Smooth muscle cell (in vitro differentiated cells): Measurements from ENCODE around the gene ETFBKMT. TPM values are rescaled to one million over a fixed set of nuclear protein-coding genes. Genes with fewer than 3 reads are reported as not detected.
"Not testable (repeated sequence)": the region's sequence is repeated elsewhere in the genome, so short reads cannot be mapped to it uniquely, and the experiment has no call there.

ENCODE experiments used
- DNase-seq: peaks from one replicate; lab custom pipeline; 2025; ENCODE audit not compliant: unreplicated experiment; lab: John Stamatoyannopoulos, UW
- H2AFZ ChIP-seq: fragments of 200-600 bp; sonication (generic); 2 replicates; pipeline ENCODE4 v1.6.0; 2016; ENCODE audit warnings: antibody characterized with exemption, low read depth, mild to moderate bottlenecking
- H3F3A ChIP-seq: fragments of 200-600 bp; sonication (generic); 2 replicates; pipeline ENCODE4 v1.6.0; 2017; ENCODE audit warnings: antibody characterized with exemption, low read depth
- H3K27ac ChIP-seq: fragments of 200-600 bp; sonication (generic); 2 replicates; pipeline ENCODE4 v1.5.1; 2016; ENCODE audit warnings: low read depth, mild to moderate bottlenecking
- H3K27me3 ChIP-seq: fragments of 200-600 bp; sonication (generic); 2 replicates; pipeline ENCODE4 v1.6.1; 2016; ENCODE audit warnings: low read depth, mild to moderate bottlenecking
- H3K36me3 ChIP-seq: fragments of 200-600 bp; sonication (generic); 2 replicates; pipeline ENCODE4 v1.5.1; 2016; ENCODE audit warnings: low read depth
- H3K4me1 ChIP-seq: fragments of 200-600 bp; sonication (generic); 2 replicates; pipeline ENCODE4 v1.5.1; 2016; ENCODE audit warnings: low read depth
- H3K4me2 ChIP-seq: fragments of 200-600 bp; sonication (generic); 2 replicates; pipeline ENCODE4 v1.6.0; 2016; ENCODE audit warnings: mild to moderate bottlenecking
- H3K4me3 ChIP-seq: fragments of 200-600 bp; sonication (generic); 2 replicates; pipeline ENCODE4 v1.5.1; 2016; ENCODE audit warnings: mild to moderate bottlenecking
- H3K79me2 ChIP-seq: fragments of 200-600 bp; sonication (generic); 2 replicates; pipeline ENCODE4 v1.6.0; 2016; ENCODE audit warnings: low read depth, mild to moderate bottlenecking
- H3K9ac ChIP-seq: fragments of 200-600 bp; sonication (generic); 2 replicates; pipeline ENCODE4 v1.6.0; 2016; ENCODE audit warnings: low read depth
- H3K9me3 ChIP-seq: fragments of 200-600 bp; sonication (generic); replicated peaks from 2 replicates; pipeline ENCODE4 v1.5.1; 2016; ENCODE audit warnings: low read depth
- H4K20me1 ChIP-seq: fragments of 200-600 bp; sonication (generic); 2 replicates; pipeline ENCODE4 v1.6.0; 2016; ENCODE audit warnings: low read depth
- CTCF ChIP-seq: fragments of 200-600 bp; sonication (generic); IDR thresholded peaks from 2 replicates; pipeline ENCODE4 v1.5.1; 2017; ENCODE audit warnings: borderline replicate concordance, mild to moderate bottlenecking, antibody characterized with exemption; ENCODE audit not compliant: insufficient read depth, poor library complexity, severe bottlenecking
- WGBS: methylation state at CpG from one replicate; pipeline ENCODE4 v1.1.7; 2016; ENCODE audit warnings: low lambda C conversion rate; 5-methylcytosine and 5-hydroxymethylcytosine counted together
- polyA plus RNA-seq: library from polyadenylated mRNA; unstranded; fragments of >200 nt; fragmentation: Nextera tagmentation; extraction: Ambion mirVana; gene quantifications from 2 replicates; pipeline ENCODE4 v1.2.1, GENCODE V29; 2016
- total RNA-seq: library from RNA; depleted of rRNA; stranded (reverse); fragments of >200 nt; gene quantifications from 2 replicates; pipeline ENCODE4 v1.2.3, GENCODE V29; 2014

ETFBKMT gene
- total and polyA plus RNA-seq, 2 experiments from 2014 or later = 1.7 to 2.2 TPM

GRCh38 chr12:31664038-31664437 lies 4.5 kb downstream of the ETFBKMT start:
- DNase-seq = no peak
- Histone ChIP-seq H3K9ac (no peak overlapping the region), H3K4me2 (no peak overlapping the region), H3K27me3 (no peaks in the 10 kb centered on the region), H3K27ac (no peak overlapping the region), H3K36me3 (peaks cover 4% of the 10 kb centered on the region), H2AFZ (no peak overlapping the region), H3F3A (no peaks in the 10 kb centered on the region), H4K20me1 (no peaks in the 10 kb centered on the region), H3K79me2 (no peaks in the 10 kb centered on the region), H3K4me1 (no peaks in the 10 kb centered on the region), H3K4me3 (no peak overlapping the region), H3K9me3 (peaks cover 6% of the 10 kb centered on the region)
- WGBS = 93% methylated on average over 6 of the region's 6 CpGs
- no peak for TF ChIP-seq CTCF

DNA sequence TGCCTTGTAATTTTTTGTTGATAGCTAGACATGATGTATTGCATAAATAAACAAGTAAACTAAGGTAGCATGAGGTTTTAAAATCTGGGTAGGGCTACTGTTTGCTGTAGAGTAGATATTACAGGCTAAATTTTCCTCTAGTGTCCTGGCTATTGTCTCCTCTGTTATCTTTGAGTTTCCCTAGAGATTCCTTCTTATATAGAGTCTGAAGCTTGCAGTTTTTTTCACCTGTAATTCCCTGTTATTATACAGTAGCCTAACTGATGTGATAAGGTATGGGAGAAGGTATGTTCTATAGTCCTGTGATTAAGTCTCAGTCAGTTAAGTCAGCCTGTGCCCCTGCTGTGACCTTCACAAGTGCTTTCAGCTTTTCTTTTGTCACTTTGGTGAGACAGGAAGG lies 9.5 kb downstream of the ETFBKMT start:
- Histone ChIP-seq H3K9ac (no peak overlapping the region), H3K27me3 (no peaks in the 10 kb centered on the region), H3K36me3 (peaks cover 4% of the 10 kb centered on the region), H3K9me3 (peaks cover 9% of the 10 kb centered on the region), H3F3A (no peaks in the 10 kb centered on the region), H3K4me1 (no peaks in the 10 kb centered on the region), H3K4me3 (no peak overlapping the region), H2AFZ (no peak overlapping the region), H4K20me1 (no peaks in the 10 kb centered on the region), H3K27ac (no peak overlapping the region), H3K79me2 (no peaks in the 10 kb centered on the region), H3K4me2 (no peak overlapping the region)
- no peak for TF ChIP-seq CTCF
- DNase-seq = no peak

GRCh38 chr12:31669582-31669981 lies 10.1 kb downstream of the ETFBKMT start:
- H3K27me3 ChIP-seq, H3K9me3 ChIP-seq, H4K20me1 ChIP-seq, H3K9ac ChIP-seq, DNase-seq, H3K79me2 ChIP-seq, H2AFZ ChIP-seq, H3K4me3 ChIP-seq, H3K36me3 ChIP-seq, H3K27ac ChIP-seq, H3K4me1 ChIP-seq, H3F3A ChIP-seq, H3K4me2 ChIP-seq: not testable (repeated sequence)
- 97% methylated on average over 2 of the region's 2 CpGs for WGBS

DNA sequence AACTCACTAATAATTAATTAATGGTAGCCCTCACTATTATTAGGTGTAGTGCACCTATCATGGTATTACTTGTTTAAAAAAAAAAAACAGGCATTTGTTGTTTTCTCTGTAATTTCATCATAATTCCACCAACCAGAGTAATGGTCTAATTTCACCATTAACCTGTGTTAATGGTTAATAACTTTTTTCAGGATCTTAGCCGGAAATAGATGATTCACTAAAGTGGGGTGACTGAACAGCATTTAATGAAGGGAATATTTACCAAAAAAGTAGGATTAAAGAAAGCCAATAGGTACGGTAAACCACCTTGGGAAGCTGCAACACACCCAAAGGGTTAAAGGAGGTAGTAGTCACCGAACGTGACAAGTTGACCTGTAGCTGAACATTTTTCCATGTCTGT lies 13.0 kb downstream of the ETFBKMT start:
- Histone ChIP-seq H3K27ac (no peak overlapping the region), H3K9me3 (peaks cover 9% of the 10 kb centered on the region), H2AFZ (no peak overlapping the region), H3F3A (no peaks in the 10 kb centered on the region), H3K9ac (no peak overlapping the region), H3K4me1 (no peaks in the 10 kb centered on the region), H3K4me3 (no peak overlapping the region), H3K4me2 (no peak overlapping the region), H4K20me1 (no peaks in the 10 kb centered on the region), H3K79me2 (no peaks in the 10 kb centered on the region), H3K36me3 (peaks cover 4% of the 10 kb centered on the region), H3K27me3 (no peaks in the 10 kb centered on the region)
- TF ChIP-seq CTCF = no peak
- no peak for DNase-seq
- WGBS = 95% methylated on average over 4 of the region's 4 CpGs
